ENCODE results near the gene NBPF20. TPM values are rescaled to one million over a fixed set of nuclear protein-coding genes. Genes with fewer than 3 reads are reported as not detected.

The NBPF20 gene
- total RNA-seq, 1 experiment from 2014 or later: 3.8 TPM

Other genes starting within 250 kb of the NBPF20 start
- not detected in 2 replicates for gene PPIAL4D, start 183.4 kb downstream of the NBPF20 start, total RNA-seq (2021)
- gene GPR89A, start 182.4 kb upstream of the NBPF20 start, total RNA-seq (2021): 20.4 and 22.5 TPM in 2 replicates